Measurements from ENCODE around the gene OGDH.

OGDH gene

GRCh38 chr7:44709011-44709915 lies 102.8 kb downstream of the OGDH start:
- intact Hi-C loops (cut with DNase I; ENCODE audit: low total_unique reads): no loop called here
- no peak overlapping the region for H3K4me3 ChIP-seq
- no peak overlapping the region for H3K27ac ChIP-seq
- no peak for DNase-seq
- no peaks in the 10 kb centered on the region for H3K4me1 ChIP-seq
- no peaks in the 10 kb centered on the region for H3K27me3 ChIP-seq
- peaks cover 23 to 50% (median 31%) of the 10 kb centered on the region in 3 donors for H3K36me3 ChIP-seq
- TF ChIP-seq CTCF (IDR thresholded peaks at IDR 0.05): no peak
- no peaks in the 10 kb centered on the region for H3K9me3 ChIP-seq

- H3K4me3 ChIP-seq: no peak overlapping the region
- no peak overlapping the region for H3K27ac ChIP-seq
- H3K9me3 ChIP-seq: no peaks in the 10 kb centered on the region
- H3K36me3 ChIP-seq: peaks cover 23 to 50% (median 31%) of the 10 kb centered on the region in 3 donors
- H3K4me1 ChIP-seq: no peaks in the 10 kb centered on the region
- intact Hi-C loops (cut with DNase I; ENCODE audit: low total_unique reads): no loop called here
- no peak for TF ChIP-seq CTCF (IDR thresholded peaks at IDR 0.05)
- no peak for DNase-seq
- H3K27me3 ChIP-seq: no peaks in the 10 kb centered on the region
Measured at GRCh38 chr7:44709945-44710596, 103.6 kb downstream of the OGDH start.

- TF ChIP-seq CTCF (IDR thresholded peaks at IDR 0.05): no peak
- DNase-seq: no peak
- no peak overlapping the region for H3K27ac ChIP-seq
Measured at GRCh38 chr7:44711528-44711927, 105.1 kb downstream of the OGDH start.

GRCh38 chr7:44712012-44712411 lies 105.6 kb downstream of the OGDH start:
- Histone ChIP-seq H3K4me3 (no peak overlapping the region), H3K27me3 (no peaks in the 10 kb centered on the region), H3K4me1 (no peaks in the 10 kb centered on the region), H3K27ac (no peak overlapping the region), H3K9me3 (no peaks in the 10 kb centered on the region), H3K36me3 (peaks cover 20 to 36% (median 30%) of the 10 kb centered on the region in 3 donors)
- intact Hi-C loops (cut with DNase I; ENCODE audit: low total_unique reads): no loop called here
- no peak for TF ChIP-seq CTCF (IDR thresholded peaks at IDR 0.05)
- no peak for DNase-seq

More at GRCh38 chr7:44711528-44711927, 105.1 kb downstream of the OGDH start:
- no peaks in the 10 kb centered on the region for H3K27me3 ChIP-seq
- H3K36me3 ChIP-seq: peaks cover 23 to 40% (median 31%) of the 10 kb centered on the region in 3 donors
- H3K9me3 ChIP-seq: no peaks in the 10 kb centered on the region
- no peaks in the 10 kb centered on the region for H3K4me1 ChIP-seq
- no peak overlapping the region for H3K4me3 ChIP-seq
- intact Hi-C loops (cut with DNase I; ENCODE audit: low total_unique reads): no loop called here

- DNase-seq: no peak
- H3K4me3 ChIP-seq: no peak overlapping the region
- no peak for TF ChIP-seq CTCF (IDR thresholded peaks at IDR 0.05)
- peaks cover 9 to 24% (median 19%) of the 10 kb centered on the region in 3 donors for H3K36me3 ChIP-seq
- no peaks in the 10 kb centered on the region for H3K27me3 ChIP-seq
- intact Hi-C loops (cut with DNase I; ENCODE audit: low total_unique reads): no loop called here
- no peaks in the 10 kb centered on the region for H3K4me1 ChIP-seq
- H3K9me3 ChIP-seq: no peaks in the 10 kb centered on the region
- no peak overlapping the region for H3K27ac ChIP-seq
Measured at GRCh38 chr7:44713141-44713540, 106.7 kb downstream of the OGDH start.
